22Rv1 (cell line): Measurements from ENCODE around the gene CENPP.

ENCODE experiments used
- CTCF ChIP-seq: fragments of 450-650 bp; IDR thresholded peaks from 2 replicates; pipeline ENCODE4 v1.5.1; 2017; ENCODE audit warnings: mild to moderate bottlenecking
- ZFX ChIP-seq: fragments of 450-650 bp; IDR thresholded peaks from 2 replicates; pipeline ENCODE4 v1.6.1; 2017; ENCODE audit warnings: antibody characterized with exemption, borderline replicate concordance

- TF ChIP-seq CTCF (no peak), ZFX (no peak)
Observed at GRCh38 chr9:92353051-92353450, 27.3 kb downstream of the CENPP start.
